H1 (cell line): ENCODE results near the gene INSM1. TPM values are rescaled to one million over a fixed set of nuclear protein-coding genes. Genes with fewer than 3 reads are reported as not detected.

ENCODE experiments used
- CTCF ChIA-PET: fragments of 300-600 bp; sonication (Branson Sonifier 250); formaldehyde crosslinking; loops from one replicate; lab custom pipeline; 2021; ENCODE audit not compliant: partially characterized antibody; lab: Charles Lee
- POLR2A ChIA-PET: fragments of 300-600 bp; sonication (Branson Sonifier 250); formaldehyde crosslinking; loops from one replicate; lab custom pipeline; 2021; ENCODE audit warnings: inconsistent platforms; ENCODE audit not compliant: partially characterized antibody; lab: Charles Lee
- DNase-seq, 2 experiments: peaks; one replicate each; pipeline versions ENCODE4 v3.0.0 to v3.0.0-alpha.2; 2010 to 2022; ENCODE audit warnings: low spot score in 2 of 2, low read depth in 1 of 2, mixed read lengths in 1 of 2
- FAIRE-seq: peaks from 2 replicates; lab custom pipeline; 2011; peaks lifted over from hg19 to GRCh38; lab: Jason Lieb, UNC
- H2AFZ ChIP-seq: 2 replicates; pipeline ENCODE4 v1.8.1; 2012; ENCODE audit warnings: low read length, inconsistent platforms
- H2AK5ac ChIP-seq: 2 replicates; pipeline ENCODE4 v1.6.1; 2013; ENCODE audit warnings: low read depth, low read length
- H2BK120ac ChIP-seq: replicated peaks from 2 replicates; pipeline ENCODE3; 2013; ENCODE audit warnings: low read depth, low read length, inconsistent platforms
- H2BK12ac ChIP-seq: 2 replicates; pipeline ENCODE4 v1.6.1; 2013; ENCODE audit warnings: low read depth, low read length
- H2BK15ac ChIP-seq: 2 replicates; pipeline ENCODE4 v1.6.1; 2013; ENCODE audit warnings: low read length
- H2BK20ac ChIP-seq: 2 replicates; pipeline ENCODE4 v1.6.1; 2013; ENCODE audit warnings: low read length
- H2BK5ac ChIP-seq: 2 replicates; pipeline ENCODE4 v1.6.1; 2013; ENCODE audit warnings: low read depth, low read length
- H3K14ac ChIP-seq: 2 replicates; pipeline ENCODE4 v1.6.1; 2013; ENCODE audit warnings: inconsistent platforms; ENCODE audit not compliant: insufficient read length
- H3K18ac ChIP-seq: 2 replicates; pipeline ENCODE4 v1.6.1; 2013; ENCODE audit warnings: low read length; ENCODE audit errors: extremely low read depth
- H3K23ac ChIP-seq: 2 replicates; pipeline ENCODE4 v1.6.1; 2013; ENCODE audit warnings: inconsistent platforms; ENCODE audit not compliant: insufficient read length
- H3K23me2 ChIP-seq: 2 replicates; pipeline ENCODE4 v1.6.1; 2013; ENCODE audit warnings: low read depth, low read length
- H3K27ac ChIP-seq: 2 replicates; pipeline ENCODE4 v1.6.1; 2011; ENCODE audit warnings: low read depth, low read length, inconsistent platforms
- H3K27me3 ChIP-seq, 4 experiments: replicated peaks in 1 of 4; 1 replicate in 1 of 4; 2 replicates in 3 of 4; pipeline versions ENCODE4 v1.6.1 to v1.8.1; 2011 to 2013; ENCODE audit warnings: low read length in 3 of 4, mild to moderate bottlenecking in 3 of 4, inconsistent platforms in 2 of 4, mixed read lengths in 2 of 4, moderate library complexity in 1 of 4; ENCODE audit not compliant: control insufficient read depth in 3 of 4, insufficient read depth in 3 of 4; ENCODE audit errors: extremely low read depth in 1 of 4
- H3K36me3 ChIP-seq, 4 experiments: 2 replicates each; pipeline versions ENCODE4 v1.6.1 to v1.8.1; 2011 to 2013; ENCODE audit warnings: mild to moderate bottlenecking in 4 of 4, low read length in 3 of 4, moderate library complexity in 2 of 4, control low read depth in 1 of 4, inconsistent platforms in 1 of 4; ENCODE audit not compliant: insufficient read depth in 4 of 4, control insufficient read depth in 2 of 4
- H3K4ac ChIP-seq: replicated peaks from 2 replicates; pipeline ENCODE3; 2013; ENCODE audit warnings: low read length, low read depth, mixed read lengths, inconsistent platforms; ENCODE audit not compliant: insufficient read length
- H3K4me1 ChIP-seq, 4 experiments: replicated peaks in 1 of 4; 1 replicate in 1 of 4; 2 replicates in 3 of 4; pipeline versions ENCODE4 v1.6.1 to v1.8.1; 2011 to 2013; ENCODE audit warnings: low read length in 3 of 4, inconsistent platforms in 2 of 4, mixed read lengths in 1 of 4; ENCODE audit not compliant: insufficient read depth in 4 of 4, control insufficient read depth in 3 of 4
- H3K4me2 ChIP-seq, 2 experiments: 2 replicates each; pipeline versions ENCODE4 v1.6.1 to v1.8.1; 2011 to 2013; ENCODE audit warnings: low read depth in 2 of 2, low read length in 2 of 2, control low read depth in 1 of 2, inconsistent platforms in 1 of 2, mild to moderate bottlenecking in 1 of 2; ENCODE audit not compliant: insufficient read depth in 1 of 2
- H3K4me3 ChIP-seq, 4 experiments: fragments of 200-600, 300-600 bp in 1 of 4; sonication (generic), shearing (Covaris generic), sonication (Bioruptor Twin) in 1 of 4; 2 replicates each; pipeline versions ENCODE4 v1.5.1 to v1.8.1; 2011 to 2016; ENCODE audit warnings: low read length in 4 of 4, low read depth in 3 of 4, control low read depth in 2 of 4, inconsistent platforms in 2 of 4, mild to moderate bottlenecking in 2 of 4, mixed read lengths in 1 of 4, moderate library complexity in 1 of 4; ENCODE audit not compliant: insufficient read depth in 2 of 4; ENCODE audit errors: extremely low read depth in 1 of 4
- H3K56ac ChIP-seq: replicated peaks from 2 replicates; pipeline ENCODE3; 2013; ENCODE audit warnings: low read depth, mild to moderate bottlenecking, mixed read lengths, low read length, inconsistent platforms; ENCODE audit not compliant: insufficient read length
- H3K79me1 ChIP-seq: 2 replicates; pipeline ENCODE4 v1.6.1; 2013; ENCODE audit warnings: low read depth, low read length, control low read depth
- H3K79me2 ChIP-seq, 2 experiments: 2 replicates each; pipeline versions ENCODE4 v1.6.1 to v1.8.1; 2012 to 2013; ENCODE audit warnings: low read length in 2 of 2, mild to moderate bottlenecking in 2 of 2, inconsistent platforms in 1 of 2; ENCODE audit not compliant: insufficient read depth in 2 of 2, control insufficient read depth in 1 of 2
- H3K9ac ChIP-seq, 4 experiments: replicated peaks in 1 of 4; 1 replicate in 1 of 4; 2 replicates in 3 of 4; pipeline versions ENCODE4 v1.6.1 to v1.8.1; 2011 to 2013; ENCODE audit warnings: low read depth in 3 of 4, low read length in 3 of 4, control low read depth in 2 of 4, mild to moderate bottlenecking in 2 of 4, moderate library complexity in 2 of 4, inconsistent platforms in 1 of 4; ENCODE audit errors: extremely low read depth in 1 of 4
- H3K9me3 ChIP-seq, 2 experiments: 2 replicates each; pipeline versions ENCODE4 v1.6.1 to v1.8.1; 2012 to 2013; ENCODE audit warnings: mild to moderate bottlenecking in 2 of 2, moderate library complexity in 2 of 2, control low read depth in 1 of 2, inconsistent platforms in 1 of 2, low read depth in 1 of 2, low read length in 1 of 2, mixed read lengths in 1 of 2; ENCODE audit not compliant: insufficient read depth in 2 of 2
- H4K20me1 ChIP-seq, 2 experiments: replicated peaks in 1 of 2; 2 replicates each; pipeline versions ENCODE3 to v1.8.1; 2011 to 2013; ENCODE audit warnings: inconsistent platforms in 2 of 2, low read length in 2 of 2, mild to moderate bottlenecking in 1 of 2; ENCODE audit not compliant: insufficient read depth in 2 of 2, control insufficient read depth in 1 of 2
- H4K5ac ChIP-seq: 2 replicates; pipeline ENCODE4 v1.6.1; 2013; ENCODE audit warnings: low read length, low read depth, mixed read lengths, inconsistent platforms; ENCODE audit not compliant: insufficient read length
- H4K8ac ChIP-seq: 2 replicates; pipeline ENCODE4 v1.8.0; 2013; ENCODE audit warnings: mild to moderate bottlenecking, moderate library complexity, low read length, inconsistent platforms; ENCODE audit not compliant: insufficient read depth; ENCODE audit errors: extremely low read depth
- H4K91ac ChIP-seq: replicated peaks from 2 replicates; pipeline ENCODE3; 2013; ENCODE audit warnings: low read length, mixed read lengths, inconsistent platforms; ENCODE audit not compliant: insufficient read length
- ASH2L ChIP-seq: fragments of 200-600, 300-600 bp; sonication (generic); IDR thresholded peaks from one replicate; pipeline ENCODE4 v1.7.1; 2017; ENCODE audit warnings: low read length
- ATF2 ChIP-seq: IDR thresholded peaks from 2 replicates; pipeline ENCODE4 v1.6.1; 2012; ENCODE audit warnings: low read length, inconsistent platforms
- HDAC6 ChIP-seq: IDR thresholded peaks from one replicate; pipeline ENCODE4 v1.7.1; 2012; ENCODE audit warnings: low read depth, mild to moderate bottlenecking, inconsistent platforms, low read length, moderate library complexity
- JUN ChIP-seq: IDR thresholded peaks from 2 replicates; pipeline ENCODE4 v1.6.1; 2011; ENCODE audit warnings: low read depth, mild to moderate bottlenecking, improper control_type of control experiment, low read length
- SAP30 ChIP-seq: fragments of 300-600 bp; sonication (generic); IDR thresholded peaks from 2 replicates; pipeline ENCODE4 v1.7.1; 2012; ENCODE audit warnings: low read length, moderate library complexity, mild to moderate bottlenecking, inconsistent platforms; ENCODE audit not compliant: insufficient read depth, insufficient replicate concordance
- SIX5 ChIP-seq: IDR thresholded peaks from 2 replicates; pipeline ENCODE4 v1.6.1; 2011; ENCODE audit warnings: mild to moderate bottlenecking, low read depth, low read length
- SP1 ChIP-seq: IDR thresholded peaks from 2 replicates; pipeline ENCODE4 v1.6.1; 2011; ENCODE audit warnings: low read depth, low read length
- TAF1 ChIP-seq: IDR thresholded peaks from 2 replicates; pipeline ENCODE4 v1.6.1; 2011; ENCODE audit warnings: mild to moderate bottlenecking, low read depth, low read length
- TAF7 ChIP-seq: optimal IDR thresholded peaks from 2 replicates; pipeline ENCODE3; 2011; ENCODE audit warnings: low read depth, mild to moderate bottlenecking, inconsistent platforms, low read length, moderate library complexity, borderline replicate concordance
- WGBS, 2 experiments: shearing (Covaris generic) in 1 of 2; methylation state at CpG; one replicate each; pipeline versions ENCODE4 v1.1.6 to v1.1.7; 2013 to 2015; ENCODE audit warnings: low lambda C conversion rate in 2 of 2, mixed read lengths in 2 of 2, inconsistent platforms in 1 of 2, low coverage in 1 of 2, missing lambda C conversion rate in 1 of 2; ENCODE audit not compliant: insufficient replicate concordance in 2 of 2, insufficient coverage in 1 of 2, insufficient read length in 1 of 2; ENCODE audit errors: extremely low coverage in 1 of 2, missing lambda C conversion rate in 1 of 2; 5-methylcytosine and 5-hydroxymethylcytosine counted together
- polyA plus RNA-seq, 7 experiments: library from polyadenylated mRNA; depleted of rRNA in 3 of 7; stranded (reverse) in 5 of 7; unstranded in 2 of 7; fragments of >200 nt in 5 of 7; fragments of 200-250 nt in 2 of 7; gene quantifications; 1 replicate in 5 of 7; 2 replicates in 1 of 7; 4 replicates in 1 of 7; pipeline versions ENCODE4 v1.2.1 to v1.2.3, GENCODE V29; 2011 to 2013; ENCODE audit warnings: missing spikeins in 2 of 7, mixed read lengths in 2 of 7
- total RNA-seq: library from RNA; stranded (reverse); fragmentation: NEBNext Ultra II Directional; extraction: Animal tissue kit (Norgen Biotek cat#: 25700); gene quantifications from 2 replicates; pipeline ENCODE4 v1.2.1, GENCODE V29; 2021

Gene INSM1
- total and polyA plus RNA-seq, 2 of the 8 experiments (the other 6 are each of a cell fraction or from before 2014, with no cell fraction given), result 0.86 to 2.5 TPM

GRCh38 chr20:20412750-20413149, 44.8 kb downstream of the INSM1 start:
- DNase-seq (no peak), FAIRE-seq (peak; percentile 48)
- Histone ChIP-seq H3K56ac (no peak overlapping the region), H3K4me3 (no peak overlapping the region), H2AFZ (no peak overlapping the region), H2BK20ac (no peak overlapping the region), H2BK120ac (no peak overlapping the region), H3K23me2 (no peaks in the 10 kb centered on the region), H3K23ac (no peak overlapping the region), H3K4ac (no peak overlapping the region), H3K14ac (no peak overlapping the region), H2AK5ac (no peak overlapping the region), H4K5ac (no peak overlapping the region), H3K4me1 (peaks cover 0 to 18% (median 10%) of the 10 kb centered on the region in 4 experiments; a peak in 5 of 7 replicates), H3K9ac (no peak overlapping the region), H3K27me3 (no peaks in the 10 kb centered on the region), H3K18ac (no peak overlapping the region), H3K4me2 (no peak overlapping the region), H3K79me1 (no peaks in the 10 kb centered on the region), H3K27ac (no peak overlapping the region), H3K9me3 (no peaks in the 10 kb centered on the region), H2BK5ac (no peak overlapping the region), H4K91ac (no peak overlapping the region), H4K8ac (no peak overlapping the region), H3K79me2 (no peaks in the 10 kb centered on the region), H2BK12ac (no peak overlapping the region), H2BK15ac (no peak overlapping the region), H3K36me3 (no peaks in the 10 kb centered on the region), H4K20me1 (no peaks in the 10 kb centered on the region)
- ChIA-PET POLR2A (no interaction called here), CTCF (interaction anchor here (0.6 to 1.1 kb wide), 4 partner anchors 37 to 362 kb away, joined by 3 to 4 read pairs (median 4); no protein-coding TSS in a partner anchor)
- TF ChIP-seq TAF7 (no peak), ASH2L (no peak), TAF1 (no peak), HDAC6 (no peak), ATF2 (no peak), JUN (no peak), SIX5 (no peak), SAP30 (no peak), SP1 (no peak)
- WGBS, 2 experiments, result 79% methylated on average over 9 of the region's 9 CpGs; no CpG with 5 or more reads in 1 of the 2 experiments
